ENCODE results near the gene CELF6.

Gene CELF6

DNA sequence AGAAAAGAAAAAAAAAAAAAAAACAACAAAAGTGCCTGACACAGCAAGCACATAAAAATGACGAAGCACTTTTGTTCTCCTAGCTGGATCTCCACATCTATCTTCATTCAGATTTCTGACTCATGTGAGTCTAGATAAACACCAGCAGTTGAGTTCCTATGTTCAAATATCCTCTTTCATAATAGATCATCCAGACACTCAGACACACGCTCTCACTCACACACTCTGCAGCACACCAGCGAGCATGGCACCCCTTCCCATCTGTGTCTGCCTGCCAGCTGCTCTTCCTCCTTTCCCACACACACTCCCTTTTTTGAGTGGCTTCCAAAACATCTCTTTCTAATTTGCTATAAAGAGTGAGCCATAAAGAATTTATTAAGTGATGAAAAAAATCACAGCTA is 19.8 kb upstream of the CELF6 start:
- Histone ChIP-seq H3K27ac (ENCODE audit: poor library complexity, severe bottlenecking) (peak overlapping the region; percentile 21), H3K9me3 (ENCODE audit: severe bottlenecking) (peaks cover 2% of the 10 kb centered on the region), H3K4me3 (ENCODE audit: severe bottlenecking) (no peak overlapping the region), H3K36me3 (ENCODE audit: low read depth) (peaks cover 4% of the 10 kb centered on the region; the same call in 1 of the 2 replicates), H3K27me3 (ENCODE audit: insufficient read depth, poor library complexity, severe bottlenecking) (no peaks in the 10 kb centered on the region), H3K4me1 (ENCODE audit: insufficient read depth, poor library complexity, severe bottlenecking) (no peaks in the 10 kb centered on the region)
- ATAC-seq (ENCODE audit: low read depth) (peak; percentile 89), DNase-seq (ENCODE audit: low spot score) (no peak)
- TF ChIP-seq, protein P1, sequence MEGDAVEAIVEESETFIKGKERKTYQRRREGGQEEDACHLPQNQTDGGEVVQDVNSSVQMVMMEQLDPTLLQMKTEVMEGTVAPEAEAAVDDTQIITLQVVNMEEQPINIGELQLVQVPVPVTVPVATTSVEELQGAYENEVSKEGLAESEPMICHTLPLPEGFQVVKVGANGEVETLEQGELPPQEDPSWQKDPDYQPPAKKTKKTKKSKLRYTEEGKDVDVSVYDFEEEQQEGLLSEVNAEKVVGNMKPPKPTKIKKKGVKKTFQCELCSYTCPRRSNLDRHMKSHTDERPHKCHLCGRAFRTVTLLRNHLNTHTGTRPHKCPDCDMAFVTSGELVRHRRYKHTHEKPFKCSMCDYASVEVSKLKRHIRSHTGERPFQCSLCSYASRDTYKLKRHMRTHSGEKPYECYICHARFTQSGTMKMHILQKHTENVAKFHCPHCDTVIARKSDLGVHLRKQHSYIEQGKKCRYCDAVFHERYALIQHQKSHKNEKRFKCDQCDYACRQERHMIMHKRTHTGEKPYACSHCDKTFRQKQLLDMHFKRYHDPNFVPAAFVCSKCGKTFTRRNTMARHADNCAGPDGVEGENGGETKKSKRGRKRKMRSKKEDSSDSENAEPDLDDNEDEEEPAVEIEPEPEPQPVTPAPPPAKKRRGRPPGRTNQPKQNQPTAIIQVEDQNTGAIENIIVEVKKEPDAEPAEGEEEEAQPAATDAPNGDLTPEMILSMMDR (IDR thresholded peaks at IDR 0.05; ENCODE audit: poor library complexity, severe bottlenecking), result no peak

DNA sequence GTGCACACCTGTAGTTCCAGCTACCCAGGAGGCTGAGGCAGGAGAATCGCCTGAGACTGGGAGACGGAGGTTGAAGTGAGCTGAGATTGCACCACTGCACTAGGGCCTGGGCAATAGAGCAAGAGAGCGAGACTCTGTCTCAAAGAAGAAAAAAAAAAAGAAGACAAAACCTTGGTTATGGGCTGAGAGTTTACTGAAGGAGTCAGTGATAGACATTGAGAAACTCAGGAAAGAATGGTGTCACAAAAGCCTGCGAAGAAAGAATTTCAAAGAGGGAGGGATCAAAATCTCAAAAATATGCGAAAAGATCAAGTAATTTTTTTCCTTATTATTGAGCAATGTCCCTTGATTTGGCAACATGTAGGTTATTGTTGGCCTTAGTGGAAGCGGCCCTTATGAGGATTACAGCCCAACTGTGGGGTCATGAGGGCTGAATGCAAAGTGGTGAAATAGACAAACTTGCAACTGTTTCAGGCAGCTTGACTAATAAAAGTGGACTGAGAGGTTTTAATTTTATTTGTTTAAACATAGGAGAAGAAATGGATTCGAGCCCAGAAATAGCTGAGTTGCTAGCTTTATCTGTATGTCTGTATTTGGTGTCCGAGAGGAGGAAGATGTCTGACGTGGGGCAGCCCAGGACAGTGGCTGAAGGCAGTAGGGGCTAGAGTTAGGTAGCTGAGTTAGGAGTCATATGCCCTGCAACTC is 18.8 kb upstream of the CELF6 start:
- DNase-seq (ENCODE audit: low spot score), result no peak
- Histone ChIP-seq H3K9me3 (ENCODE audit: severe bottlenecking) (peaks cover 2% of the 10 kb centered on the region), H3K4me3 (ENCODE audit: severe bottlenecking) (no peak overlapping the region), H3K27ac (ENCODE audit: poor library complexity, severe bottlenecking) (no peak overlapping the region), H3K36me3 (ENCODE audit: low read depth) (0 out of 2 replicates have a peak, but pooled peaks cover 3% of the 10 kb centered on the region), H3K27me3 (ENCODE audit: insufficient read depth, poor library complexity, severe bottlenecking) (no peaks in the 10 kb centered on the region), H3K4me1 (ENCODE audit: insufficient read depth, poor library complexity, severe bottlenecking) (no peaks in the 10 kb centered on the region)
- ATAC-seq (ENCODE audit: low read depth), result no peak
- TF ChIP-seq, protein P1 (IDR thresholded peaks at IDR 0.05; ENCODE audit: poor library complexity, severe bottlenecking), result no peak

DNA sequence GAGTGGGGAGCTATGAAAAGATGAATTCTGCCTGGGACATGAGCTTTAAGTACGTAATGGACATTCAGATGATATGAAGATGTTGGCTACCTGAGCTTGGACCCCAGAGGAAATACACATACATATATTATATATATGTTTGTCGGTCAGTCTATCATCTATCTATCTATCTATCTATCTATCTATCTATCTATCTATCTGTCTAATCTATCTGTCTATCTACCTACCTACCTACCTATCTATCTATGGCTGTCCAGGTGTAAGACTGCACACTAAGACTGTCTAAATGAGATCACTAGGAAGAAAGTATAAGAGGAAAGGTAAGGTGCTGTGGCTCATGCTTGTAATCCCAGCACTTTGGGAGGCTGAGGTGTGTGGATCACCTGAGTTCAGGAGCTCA is 18.2 kb upstream of the CELF6 start:
- no peak overlapping the region for H3K4me3 ChIP-seq (ENCODE audit: severe bottlenecking)
- ATAC-seq (ENCODE audit: low read depth), result no peak
- no peak overlapping the region for H3K27ac ChIP-seq (ENCODE audit: poor library complexity, severe bottlenecking)
- H3K9me3 ChIP-seq (ENCODE audit: severe bottlenecking), result peaks cover 2% of the 10 kb centered on the region
- H3K36me3 ChIP-seq (ENCODE audit: low read depth), result 0 out of 2 replicates have a peak, but pooled peaks cover 3% of the 10 kb centered on the region
- H3K27me3 ChIP-seq (ENCODE audit: insufficient read depth, poor library complexity, severe bottlenecking), result no peaks in the 10 kb centered on the region
- no peaks in the 10 kb centered on the region for H3K4me1 ChIP-seq (ENCODE audit: insufficient read depth, poor library complexity, severe bottlenecking)
- DNase-seq (ENCODE audit: low spot score), result no peak
- TF ChIP-seq, protein P1 (IDR thresholded peaks at IDR 0.05; ENCODE audit: poor library complexity, severe bottlenecking), result no peak

DNA sequence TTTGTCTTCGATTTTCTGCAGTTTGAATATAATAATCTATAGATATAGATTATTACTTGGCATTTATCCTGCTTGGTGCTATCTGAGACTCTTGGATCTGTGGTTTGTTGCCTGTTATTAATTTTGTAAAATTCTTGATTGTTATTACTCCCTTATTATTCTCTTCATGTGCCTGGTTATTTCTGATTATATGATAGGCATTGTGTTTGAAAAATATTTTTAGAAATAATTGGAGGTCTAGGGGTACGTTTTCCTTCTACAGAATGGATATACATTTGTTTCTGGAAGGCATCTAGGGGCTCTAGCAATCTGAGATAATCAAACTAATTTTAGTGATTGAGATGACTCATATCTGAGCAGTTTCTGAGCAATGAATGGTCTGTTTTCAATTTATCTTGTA is 14.9 kb upstream of the CELF6 start:
- Histone ChIP-seq H3K9me3 (ENCODE audit: severe bottlenecking) (peaks cover 2% of the 10 kb centered on the region), H3K4me3 (ENCODE audit: severe bottlenecking) (no peak overlapping the region), H3K36me3 (ENCODE audit: low read depth) (0 out of 2 replicates have a peak, but pooled peaks cover 3% of the 10 kb centered on the region), H3K27ac (ENCODE audit: poor library complexity, severe bottlenecking) (no peak overlapping the region), H3K4me1 (ENCODE audit: insufficient read depth, poor library complexity, severe bottlenecking) (no peaks in the 10 kb centered on the region), H3K27me3 (ENCODE audit: insufficient read depth, poor library complexity, severe bottlenecking) (no peaks in the 10 kb centered on the region)
- DNase-seq (ENCODE audit: low spot score) (no peak), ATAC-seq (ENCODE audit: low read depth) (no peak)
- TF ChIP-seq, protein P1 (IDR thresholded peaks at IDR 0.05; ENCODE audit: poor library complexity, severe bottlenecking), result no peak

DNA sequence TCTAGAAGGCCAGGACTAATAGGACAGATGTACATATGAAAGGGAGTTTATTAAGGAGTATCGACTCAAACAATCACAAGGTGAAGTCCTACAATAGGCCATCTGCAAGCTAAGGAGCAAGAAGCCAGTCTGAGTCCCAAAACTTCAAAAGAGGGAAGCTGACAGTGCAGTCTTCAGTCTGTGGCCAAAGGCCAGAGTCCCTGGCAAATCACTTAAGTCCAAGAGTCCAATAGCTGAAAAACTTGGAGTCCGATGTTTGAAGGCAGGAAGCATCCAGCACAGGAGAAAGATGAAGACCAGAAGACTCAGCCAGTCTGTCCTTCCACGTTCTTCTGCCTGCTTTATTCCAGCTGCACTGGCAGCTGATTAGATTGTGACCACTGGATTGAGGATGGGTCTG is 11.1 kb upstream of the CELF6 start:
- peaks cover 2% of the 10 kb centered on the region for H3K9me3 ChIP-seq (ENCODE audit: severe bottlenecking)
- DNase-seq (ENCODE audit: low spot score), result no peak
- TF ChIP-seq, protein P1 (IDR thresholded peaks at IDR 0.05; ENCODE audit: poor library complexity, severe bottlenecking), result no peak
- ATAC-seq (ENCODE audit: low read depth), result no peak
- H3K27me3 ChIP-seq (ENCODE audit: insufficient read depth, poor library complexity, severe bottlenecking), result no peaks in the 10 kb centered on the region
- H3K36me3 ChIP-seq (ENCODE audit: low read depth), result no peaks in the 10 kb centered on the region
- no peaks in the 10 kb centered on the region for H3K4me1 ChIP-seq (ENCODE audit: insufficient read depth, poor library complexity, severe bottlenecking)
- H3K4me3 ChIP-seq (ENCODE audit: severe bottlenecking), result no peak overlapping the region
- no peak overlapping the region for H3K27ac ChIP-seq (ENCODE audit: poor library complexity, severe bottlenecking)
